Measurements from ENCODE around the gene SORBS2.

DNA sequence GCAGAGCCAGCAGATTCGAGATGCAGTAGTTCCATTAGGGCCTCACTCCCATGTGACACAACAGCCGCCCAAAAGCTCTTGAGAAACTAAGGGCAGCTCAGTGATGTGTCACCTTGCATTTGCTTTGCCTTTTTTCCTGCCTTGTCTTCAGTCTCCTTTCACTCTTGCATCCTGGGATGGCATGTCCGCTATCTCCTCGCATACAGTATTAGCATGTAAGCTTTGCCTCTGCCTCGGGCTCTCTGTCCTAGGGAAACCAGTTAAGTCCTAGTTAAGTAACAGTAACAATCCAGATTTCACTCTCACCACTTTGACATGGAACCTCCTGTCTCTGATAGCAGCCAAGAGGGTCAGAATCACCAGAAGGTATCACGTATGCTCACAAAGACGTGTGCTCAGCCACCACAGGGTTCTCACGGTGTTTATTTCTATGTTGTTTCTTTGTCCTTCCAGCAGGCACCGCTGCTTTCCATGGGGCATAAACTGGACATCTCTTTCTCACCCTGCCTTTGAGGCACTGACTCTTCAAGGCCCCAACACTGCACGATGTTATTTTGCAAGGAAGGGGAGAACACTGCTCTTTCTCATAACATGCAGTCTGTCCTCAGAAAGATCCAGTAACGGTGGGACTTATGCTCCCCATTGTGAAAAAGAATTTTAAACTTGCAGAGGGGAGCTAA is 26.7 kb upstream of the SORBS2 start:
- TF ChIP-seq, protein P1, sequence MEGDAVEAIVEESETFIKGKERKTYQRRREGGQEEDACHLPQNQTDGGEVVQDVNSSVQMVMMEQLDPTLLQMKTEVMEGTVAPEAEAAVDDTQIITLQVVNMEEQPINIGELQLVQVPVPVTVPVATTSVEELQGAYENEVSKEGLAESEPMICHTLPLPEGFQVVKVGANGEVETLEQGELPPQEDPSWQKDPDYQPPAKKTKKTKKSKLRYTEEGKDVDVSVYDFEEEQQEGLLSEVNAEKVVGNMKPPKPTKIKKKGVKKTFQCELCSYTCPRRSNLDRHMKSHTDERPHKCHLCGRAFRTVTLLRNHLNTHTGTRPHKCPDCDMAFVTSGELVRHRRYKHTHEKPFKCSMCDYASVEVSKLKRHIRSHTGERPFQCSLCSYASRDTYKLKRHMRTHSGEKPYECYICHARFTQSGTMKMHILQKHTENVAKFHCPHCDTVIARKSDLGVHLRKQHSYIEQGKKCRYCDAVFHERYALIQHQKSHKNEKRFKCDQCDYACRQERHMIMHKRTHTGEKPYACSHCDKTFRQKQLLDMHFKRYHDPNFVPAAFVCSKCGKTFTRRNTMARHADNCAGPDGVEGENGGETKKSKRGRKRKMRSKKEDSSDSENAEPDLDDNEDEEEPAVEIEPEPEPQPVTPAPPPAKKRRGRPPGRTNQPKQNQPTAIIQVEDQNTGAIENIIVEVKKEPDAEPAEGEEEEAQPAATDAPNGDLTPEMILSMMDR (IDR thresholded peaks at IDR 0.05): no peak
- TF ChIP-seq EP300 (IDR thresholded peaks at IDR 0.05) (no peak), POLR2A (IDR thresholded peaks at IDR 0.05; ENCODE audit: low read depth) (no peak)
